Middle frontal gyrus (tissue), 1 donor: ENCODE data around the gene TNFAIP8L1.

ENCODE experiments used
- DNase-seq: peaks from one replicate; pipeline ENCODE4 v3.0.0-alpha.2; 2015; ENCODE audit warnings: low spot score; ENCODE audit errors: extremely low spot score

The TNFAIP8L1 gene

GRCh38 chr19:4647676-4648644, 8.6 kb downstream of the TNFAIP8L1 start:
- no peak for DNase-seq

GRCh38 chr19:4649392-4650047, 10.2 kb downstream of the TNFAIP8L1 start:
- no peak for DNase-seq

GRCh38 chr19:4650159-4650558, 10.8 kb downstream of the TNFAIP8L1 start:
- DNase-seq, result no peak

DNA sequence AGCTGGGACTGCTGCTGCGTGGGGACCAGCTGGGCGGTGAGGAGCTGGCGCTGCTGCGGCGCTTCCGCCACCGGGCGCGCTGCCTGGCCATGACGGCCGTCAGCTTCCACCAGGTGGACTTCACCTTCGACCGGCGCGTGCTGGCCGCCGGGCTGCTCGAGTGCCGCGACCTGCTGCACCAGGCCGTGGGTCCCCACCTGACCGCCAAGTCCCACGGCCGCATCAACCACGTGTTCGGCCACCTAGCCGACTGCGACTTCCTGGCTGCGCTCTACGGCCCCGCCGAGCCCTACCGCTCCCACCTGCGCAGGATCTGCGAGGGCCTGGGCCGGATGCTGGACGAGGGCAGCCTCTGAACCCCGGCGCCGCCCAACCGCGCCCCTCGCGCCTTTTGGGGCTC, 12.8 kb downstream of the TNFAIP8L1 start:
- no peak for DNase-seq

- DNase-seq, result no peak
These were observed 14.6 kb downstream of the TNFAIP8L1 start for GRCh38 chr19:4653793-4654436.

GRCh38 chr19:4654437-4655361, 15.4 kb downstream of the TNFAIP8L1 start:
- DNase-seq, result peak; percentile 40

- no peak for DNase-seq
These were observed 16.8 kb downstream of the TNFAIP8L1 start for GRCh38 chr19:4656102-4656501.

GRCh38 chr19:4657262-4657661, 17.9 kb downstream of the TNFAIP8L1 start:
- DNase-seq, result no peak

DNA sequence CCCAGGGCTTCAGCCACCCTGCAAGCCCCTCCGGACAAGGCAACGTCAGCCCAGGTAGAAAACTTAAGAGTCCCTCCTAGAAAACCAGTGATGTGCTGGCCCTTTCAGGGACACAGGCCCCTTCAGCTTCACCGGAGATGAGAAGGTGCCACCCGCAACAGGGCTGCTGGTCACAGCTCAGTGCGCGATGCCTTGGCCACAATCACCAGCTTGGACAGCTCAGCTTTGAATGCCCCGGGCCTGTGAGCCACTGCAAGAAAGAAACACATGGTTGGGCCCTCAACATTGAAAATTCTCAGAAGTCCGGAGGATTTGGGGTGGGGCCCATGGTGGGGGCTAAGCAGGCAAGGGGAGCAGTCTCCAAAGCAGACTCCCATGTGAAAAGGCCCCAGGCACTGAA, 18.5 kb downstream of the TNFAIP8L1 start:
- no peak for DNase-seq

DNA sequence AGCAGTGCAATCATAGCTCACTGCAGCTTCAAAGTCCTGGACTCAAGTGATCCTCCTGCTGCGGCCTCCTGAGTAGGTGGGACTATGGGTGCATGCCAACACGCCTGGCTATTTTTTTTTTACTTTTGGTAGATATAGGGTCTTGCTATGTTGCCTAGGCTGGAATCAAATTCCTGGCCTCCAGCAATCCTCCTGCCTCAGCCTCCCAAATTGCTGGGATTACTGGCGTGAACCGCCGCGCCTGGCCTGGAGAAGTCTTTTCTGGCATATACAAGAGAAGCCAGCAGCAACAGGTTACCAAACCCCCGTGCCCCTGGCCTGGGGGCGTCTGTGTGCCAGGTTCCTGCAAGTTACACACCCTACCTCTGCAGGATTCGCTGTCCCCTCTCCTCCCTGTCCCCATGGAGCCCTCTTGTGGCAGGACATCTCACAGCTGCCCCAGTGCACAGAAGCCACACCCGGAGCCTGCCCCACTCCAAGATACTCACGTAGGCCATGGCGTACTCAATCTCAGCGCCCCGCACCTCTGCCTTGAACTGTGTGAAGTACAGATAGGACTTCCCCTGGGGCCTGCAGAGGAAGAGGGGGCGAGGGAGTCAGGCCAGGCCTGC, 21.0 kb downstream of the TNFAIP8L1 start:
- no peak for DNase-seq

GRCh38 chr19:4660993-4661392, 21.7 kb downstream of the TNFAIP8L1 start:
- DNase-seq, result no peak

GRCh38 chr19:4662020-4662695, 22.8 kb downstream of the TNFAIP8L1 start:
- no peak for DNase-seq

GRCh38 chr19:4662812-4663211, 23.5 kb downstream of the TNFAIP8L1 start:
- no peak for DNase-seq

GRCh38 chr19:4664642-4665041, 25.3 kb downstream of the TNFAIP8L1 start:
- DNase-seq, result no peak

GRCh38 chr19:4669723-4670480, 30.6 kb downstream of the TNFAIP8L1 start, which contains the start of gene MYDGF:
TSS of gene MYDGF (minus strand) at chr19:4670342. CDS start at chr19:4670334, 8 bp downstream.
- peak; percentile 81 for DNase-seq

GRCh38 chr19:4671185-4671851, 32.0 kb downstream of the TNFAIP8L1 start:
- DNase-seq, result no peak

DNA sequence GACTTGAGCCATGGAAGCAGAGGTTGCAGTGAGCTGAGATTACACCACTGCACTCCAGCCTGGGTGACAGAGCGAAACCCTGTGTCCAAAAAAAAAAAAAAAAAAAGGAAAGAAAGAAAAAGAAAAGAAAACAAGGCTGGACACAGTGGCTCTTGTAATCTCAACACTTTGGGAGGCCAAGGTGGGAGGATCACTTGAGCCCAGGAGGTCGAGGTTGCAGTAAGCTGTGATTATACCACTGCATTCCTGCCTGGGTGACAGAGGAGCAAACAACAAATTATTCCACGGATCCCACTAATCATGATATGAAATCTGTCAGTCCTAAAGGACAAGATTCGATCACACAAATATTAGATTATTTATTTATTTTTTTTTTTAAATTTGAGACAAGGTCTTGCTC, 33.9 kb downstream of the TNFAIP8L1 start:
- DNase-seq, result no peak

- DNase-seq, result no peak
These were observed 34.4 kb downstream of the TNFAIP8L1 start for GRCh38 chr19:4673726-4674125.

DNA sequence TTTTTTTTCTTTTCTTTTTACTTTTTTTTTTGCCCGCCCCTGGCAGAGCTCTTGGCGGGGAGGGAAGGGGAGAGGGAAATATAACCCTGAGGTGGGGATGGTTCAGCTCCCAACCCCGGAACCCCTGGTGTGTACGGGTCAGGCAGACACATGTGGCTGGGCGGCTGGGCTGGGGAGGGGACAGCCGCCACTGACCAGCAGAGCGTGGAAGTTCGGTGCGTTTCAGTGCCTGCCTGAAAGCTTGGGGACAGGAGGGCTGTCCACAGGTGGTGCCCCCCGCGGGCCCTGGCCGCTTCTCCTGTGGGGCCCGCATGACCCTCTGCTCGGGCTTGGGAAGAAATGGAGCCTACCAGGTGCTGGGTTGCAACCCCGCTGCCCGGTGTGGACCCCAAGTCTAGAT, 36.0 kb downstream of the TNFAIP8L1 start:
- no peak for DNase-seq
